ACHN (cell line): ENCODE data around the gene MAOB.
"Not testable (repeated sequence)": the region's sequence is repeated elsewhere in the genome, so short reads cannot be mapped to it uniquely, and the experiment has no call there.

ENCODE experiments used
- DNase-seq: peaks from one replicate; pipeline ENCODE4 v3.0.0-alpha.2; 2015
- in situ Hi-C: cut with HindIII; loops from 2 replicates; pipeline ENCODE4 v1.10.0; 2017; ENCODE audit warnings: low sequenced_read_pairs, low pct_ligation_motif_present, low pct_unique_long_range_greater_than_20kb

The MAOB gene

GRCh38 chrX:43728002-43728401 lies 154.2 kb downstream of the MAOB start:
- DNase-seq = no peak
- in situ Hi-C loops = no loop called here

- DNase-seq, in situ Hi-C loops: not testable (repeated sequence)
Measured at GRCh38 chrX:43727254-43727653, 155.0 kb downstream of the MAOB start.

GRCh38 chrX:43725227-43725626 lies 157.0 kb downstream of the MAOB start:
- DNase-seq, in situ Hi-C loops: not testable (repeated sequence)

GRCh38 chrX:43720961-43721360 lies 161.3 kb downstream of the MAOB start:
- DNase-seq = no peak
- in situ Hi-C loops = no loop called here

GRCh38 chrX:43720082-43720481 lies 162.2 kb downstream of the MAOB start:
- no peak for DNase-seq
- in situ Hi-C loops = no loop called here

GRCh38 chrX:43718956-43719355 lies 163.3 kb downstream of the MAOB start:
- no peak for DNase-seq
- in situ Hi-C loops = no loop called here

- DNase-seq = no peak
- in situ Hi-C loops = no loop called here
Measured at GRCh38 chrX:43718546-43718945, 163.7 kb downstream of the MAOB start.

GRCh38 chrX:43718081-43718480 lies 164.2 kb downstream of the MAOB start:
- DNase-seq = no peak
- in situ Hi-C loops = no loop called here

- in situ Hi-C loops = no loop called here
- DNase-seq = no peak
Measured at GRCh38 chrX:43717161-43717560, 165.1 kb downstream of the MAOB start.

GRCh38 chrX:43716696-43717095 lies 165.6 kb downstream of the MAOB start:
- DNase-seq = no peak
- in situ Hi-C loops = no loop called here
